Measurements from ENCODE around the gene NPTN.

Gene NPTN

GRCh38 chr15:73517566-73517965, 115.6 kb downstream of the NPTN start:
- no peak for DNase-seq

GRCh38 chr15:73515527-73515926, 117.7 kb downstream of the NPTN start:
- DNase-seq = no peak

Measured in NCI-H2227 treated with DMSO at 0.1 percent for 48 hours (cell line).